Activated CD8-positive, alpha-beta T cell treated with anti-CD3 and anti-CD28 coated beads for 36 hours (primary cell): Measurements from ENCODE around the gene TSPAN32. TPM values are rescaled to one million over a fixed set of nuclear protein-coding genes. Genes with fewer than 3 reads are reported as not detected.
"Not testable (repeated sequence)": the region's sequence is repeated elsewhere in the genome, so short reads cannot be mapped to it uniquely, and the experiment has no call there.

ENCODE experiments used
- ATAC-seq: fragments of 200-7000 bp; cut with Tn5 transposase; one replicate; pipeline ENCODE4 v1.10.0; 2021; ENCODE audit warnings: mild to moderate bottlenecking, moderate library complexity
- CTCF ChIA-PET: fragments of 350-600 bp; sonication (Branson Sonifier 250); formaldehyde crosslinking; loops from one replicate; lab custom pipeline; 2021; ENCODE audit warnings: antibody characterized with exemption; lab: Charles Lee
- POLR2A ChIA-PET: fragments of 350-600 bp; sonication (Branson Sonifier 250); formaldehyde crosslinking; loops from one replicate; lab custom pipeline; 2021; ENCODE audit warnings: antibody characterized with exemption; lab: Charles Lee
- DNase-seq: peaks from one replicate; pipeline ENCODE4 v3.0.0-alpha.2; 2020
- H3K27ac Mint-ChIP-seq: one replicate; pipeline ENCODE4 v1.8.0; 2021; ENCODE audit warnings: mild to moderate bottlenecking, mixed read lengths
- H3K27me3 Mint-ChIP-seq: one replicate; pipeline ENCODE4 v1.8.0; 2021; ENCODE audit warnings: mixed read lengths
- H3K36me3 Mint-ChIP-seq: one replicate; pipeline ENCODE4 v1.8.0; 2021; ENCODE audit warnings: low read depth, mixed read lengths
- H3K4me1 Mint-ChIP-seq: one replicate; pipeline ENCODE4 v1.8.0; 2021; ENCODE audit warnings: low read depth, mixed read lengths
- H3K4me3 Mint-ChIP-seq: one replicate; pipeline ENCODE4 v1.8.0; 2021; ENCODE audit warnings: mild to moderate bottlenecking, moderate library complexity, mixed read lengths
- H3K9me3 Mint-ChIP-seq: one replicate; pipeline ENCODE4 v1.8.0; 2021; ENCODE audit warnings: mixed read lengths
- intact Hi-C: fragments of 100-400 bp; cut with micrococcal nuclease; formaldehyde crosslinking; loops from one replicate; pipeline ENCODE4 v1.10.0; 2022
- total RNA-seq, 2 experiments: library from RNA; stranded (reverse); gene quantifications; one replicate each; pipeline ENCODE4 v1.2.3, GENCODE V29; 2021
- TF ChIP-seq, protein P1 (sequence below): fragments of 200-600 bp; IDR thresholded peaks from one replicate; pipeline ENCODE4 v1.8.0; 2022; ENCODE audit warnings: antibody characterized with exemption, mild to moderate bottlenecking

Gene TSPAN32
- total RNA-seq, 2 experiments from 2014 or later = 3.1 to 4.9 TPM

DNA sequence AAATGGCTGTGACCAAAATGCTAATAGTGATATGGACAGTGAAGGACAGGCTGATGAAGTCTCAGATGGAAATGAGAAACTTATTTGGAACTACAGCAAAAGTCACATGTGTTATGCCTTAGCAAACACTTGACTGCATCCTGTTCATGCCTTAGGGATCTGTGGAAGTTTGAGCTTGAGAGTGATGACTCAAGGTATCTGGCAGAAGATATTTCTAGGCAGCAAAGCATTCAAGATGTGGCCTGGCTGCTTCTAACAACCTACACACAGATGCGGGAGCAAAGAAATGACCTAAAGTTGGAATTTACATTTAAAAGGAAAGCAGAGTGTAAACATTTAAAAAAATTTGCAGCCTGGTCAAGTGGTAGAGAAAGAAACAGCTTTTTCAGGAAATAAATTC lies 47.2 kb downstream of the TSPAN32 start:
- H3K4me3 Mint-ChIP-seq = no peak overlapping the region
- H3K36me3 Mint-ChIP-seq = no peaks in the 10 kb centered on the region
- no peak overlapping the region for H3K27ac Mint-ChIP-seq
- peaks cover 17% of the 10 kb centered on the region for H3K9me3 Mint-ChIP-seq
- TF ChIP-seq, protein P1, sequence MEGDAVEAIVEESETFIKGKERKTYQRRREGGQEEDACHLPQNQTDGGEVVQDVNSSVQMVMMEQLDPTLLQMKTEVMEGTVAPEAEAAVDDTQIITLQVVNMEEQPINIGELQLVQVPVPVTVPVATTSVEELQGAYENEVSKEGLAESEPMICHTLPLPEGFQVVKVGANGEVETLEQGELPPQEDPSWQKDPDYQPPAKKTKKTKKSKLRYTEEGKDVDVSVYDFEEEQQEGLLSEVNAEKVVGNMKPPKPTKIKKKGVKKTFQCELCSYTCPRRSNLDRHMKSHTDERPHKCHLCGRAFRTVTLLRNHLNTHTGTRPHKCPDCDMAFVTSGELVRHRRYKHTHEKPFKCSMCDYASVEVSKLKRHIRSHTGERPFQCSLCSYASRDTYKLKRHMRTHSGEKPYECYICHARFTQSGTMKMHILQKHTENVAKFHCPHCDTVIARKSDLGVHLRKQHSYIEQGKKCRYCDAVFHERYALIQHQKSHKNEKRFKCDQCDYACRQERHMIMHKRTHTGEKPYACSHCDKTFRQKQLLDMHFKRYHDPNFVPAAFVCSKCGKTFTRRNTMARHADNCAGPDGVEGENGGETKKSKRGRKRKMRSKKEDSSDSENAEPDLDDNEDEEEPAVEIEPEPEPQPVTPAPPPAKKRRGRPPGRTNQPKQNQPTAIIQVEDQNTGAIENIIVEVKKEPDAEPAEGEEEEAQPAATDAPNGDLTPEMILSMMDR = no peak
- intact Hi-C loops = no loop called here
- DNase-seq (no peak), ATAC-seq (no peak)
- no peaks in the 10 kb centered on the region for H3K4me1 Mint-ChIP-seq
- CTCF ChIA-PET = interaction anchor here (1.2 to 1.7 kb wide), 2 partner anchors 43 to 72 kb away, joined by 4 read pairs; no protein-coding TSS in a partner anchor
- POLR2A ChIA-PET = no interaction called here
- H3K27me3 Mint-ChIP-seq = no peaks in the 10 kb centered on the region

DNA sequence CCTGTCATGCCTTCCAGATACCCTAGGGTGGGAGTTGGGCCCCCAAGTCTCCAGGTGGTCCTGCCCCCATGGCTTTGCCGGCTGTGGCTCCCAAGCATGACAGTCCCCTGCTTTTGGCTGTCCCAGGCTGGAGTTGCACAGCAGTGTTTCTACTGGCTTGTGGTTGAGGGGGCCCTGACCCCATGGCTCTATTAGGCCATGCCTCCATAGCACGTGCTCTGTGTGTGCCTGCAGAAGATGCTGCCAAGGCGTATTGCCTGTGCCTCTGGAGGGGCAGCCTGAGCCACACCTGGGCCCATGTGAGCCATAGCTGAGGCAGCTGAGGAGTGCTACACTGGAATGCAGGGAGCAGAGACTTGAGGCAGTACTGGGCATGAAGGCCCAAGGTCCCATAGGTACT lies 49.9 kb downstream of the TSPAN32 start:
- Mint-ChIP-seq H3K36me3 (no peaks in the 10 kb centered on the region), H3K4me3 (no peak overlapping the region), H3K4me1 (no peaks in the 10 kb centered on the region), H3K9me3 (peaks cover 12% of the 10 kb centered on the region), H3K27ac (no peak overlapping the region), H3K27me3 (no peaks in the 10 kb centered on the region)
- ChIA-PET CTCF (interaction anchor here (0.7 kb wide), 1 partner anchor 46 kb away, joined by 3 read pairs; no protein-coding TSS in a partner anchor), POLR2A (no interaction called here)
- TF ChIP-seq, protein P1 = no peak
- DNase-seq (no peak), ATAC-seq (no peak)
- intact Hi-C loops = no loop called here

DNA sequence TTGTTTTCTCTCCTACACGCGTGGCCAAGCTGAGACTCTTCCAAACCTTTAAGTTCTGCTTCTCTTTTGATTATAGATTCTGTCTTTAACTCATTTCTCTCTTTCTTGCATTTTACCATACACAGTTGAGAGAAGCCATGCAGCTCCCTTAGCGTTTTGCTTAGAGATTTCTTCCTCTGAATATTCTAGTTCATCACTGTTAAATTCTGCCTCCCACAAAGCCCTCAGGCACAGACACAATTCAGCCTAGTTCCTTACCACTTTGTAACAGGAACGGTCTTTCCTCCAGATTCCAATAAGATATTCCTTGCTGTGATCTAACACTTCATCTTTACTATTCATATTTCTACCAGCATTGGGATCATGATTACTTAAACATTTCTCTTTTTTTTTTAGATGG lies 50.6 kb downstream of the TSPAN32 start:
- intact Hi-C loops = no loop called here
- ChIA-PET POLR2A (no interaction called here), CTCF (interaction anchor here (0.7 kb wide), 1 partner anchor 46 kb away, joined by 3 read pairs; no protein-coding TSS in a partner anchor)
- DNase-seq = no peak
- Mint-ChIP-seq H3K4me1 (no peaks in the 10 kb centered on the region), H3K9me3 (peaks cover 12% of the 10 kb centered on the region), H3K27me3 (no peaks in the 10 kb centered on the region), H3K36me3 (no peaks in the 10 kb centered on the region), H3K4me3 (no peak overlapping the region), H3K27ac (no peak overlapping the region)
- no peak for ATAC-seq
- TF ChIP-seq, protein P1 = no peak

DNA sequence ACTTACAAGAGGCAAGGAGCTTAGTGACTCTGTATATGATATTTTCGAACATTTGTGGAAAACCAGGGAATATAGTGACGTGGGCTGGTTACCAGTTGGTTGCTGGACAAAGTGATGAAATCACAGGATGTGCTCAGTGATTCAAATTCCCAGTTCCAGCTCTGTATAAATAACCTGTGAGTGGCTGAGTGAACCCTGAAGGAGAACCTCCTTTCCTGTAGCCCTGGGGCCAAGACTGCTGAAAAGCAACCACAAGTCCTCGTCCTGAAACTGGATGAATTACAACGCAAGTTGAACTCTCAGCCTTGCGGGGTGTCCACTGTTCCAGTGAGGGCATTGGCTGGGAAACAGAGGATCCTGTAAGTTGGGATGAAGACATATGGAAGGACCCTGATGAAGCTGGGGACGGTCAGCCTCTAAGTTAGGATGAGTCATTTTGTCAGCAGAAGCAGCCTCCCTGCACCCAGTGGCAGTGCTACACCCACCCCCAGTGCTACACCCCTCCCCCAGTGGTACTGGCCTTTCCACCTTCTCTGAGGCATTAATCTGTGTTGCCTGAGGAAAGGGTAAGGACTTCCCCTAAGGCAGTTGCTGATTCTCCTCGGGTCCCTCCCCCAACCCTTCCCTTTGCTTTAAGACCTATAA lies 53.3 kb downstream of the TSPAN32 start:
- Mint-ChIP-seq H3K27me3 (no peaks in the 10 kb centered on the region), H3K9me3 (peaks cover 5% of the 10 kb centered on the region), H3K4me3 (no peak overlapping the region), H3K36me3 (no peaks in the 10 kb centered on the region), H3K4me1 (no peaks in the 10 kb centered on the region), H3K27ac (no peak overlapping the region)
- ChIA-PET POLR2A (no interaction called here), CTCF (interaction anchor here (1.3 kb wide), 1 partner anchor 66 kb away, joined by 3 read pairs; no protein-coding TSS in a partner anchor)
- intact Hi-C loops = no loop called here
- DNase-seq (no peak), ATAC-seq (peak; percentile 24)
- TF ChIP-seq, protein P1 = no peak

DNA sequence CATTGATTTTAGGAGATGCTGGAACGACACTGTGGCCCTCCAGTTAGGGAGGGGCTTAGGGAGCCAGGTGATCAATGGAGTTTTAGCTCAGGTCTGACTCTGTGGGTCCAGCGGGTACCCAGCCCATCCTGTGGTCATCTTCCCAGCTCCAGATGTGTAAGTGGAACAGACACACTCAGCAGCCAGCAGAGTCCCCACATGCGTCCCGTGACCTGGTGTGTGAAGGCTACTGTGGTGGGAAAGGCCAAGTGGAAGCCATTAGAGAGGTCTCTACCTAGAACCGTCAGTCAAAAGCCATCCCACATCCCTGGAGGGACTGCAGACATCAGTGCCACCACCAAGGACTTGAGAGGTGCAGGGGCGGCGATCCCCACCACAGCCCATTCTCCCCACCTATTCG lies 55.4 kb downstream of the TSPAN32 start:
- no peaks in the 10 kb centered on the region for H3K4me1 Mint-ChIP-seq
- TF ChIP-seq, protein P1 = no peak
- H3K36me3 Mint-ChIP-seq = no peaks in the 10 kb centered on the region
- H3K27ac Mint-ChIP-seq = no peak overlapping the region
- H3K27me3 Mint-ChIP-seq = no peaks in the 10 kb centered on the region
- intact Hi-C loops = no loop called here
- CTCF ChIA-PET = no interaction called here
- POLR2A ChIA-PET = no interaction called here
- H3K4me3 Mint-ChIP-seq = no peak overlapping the region
- H3K9me3 Mint-ChIP-seq = no peaks in the 10 kb centered on the region
- DNase-seq = no peak
- ATAC-seq = no peak

DNA sequence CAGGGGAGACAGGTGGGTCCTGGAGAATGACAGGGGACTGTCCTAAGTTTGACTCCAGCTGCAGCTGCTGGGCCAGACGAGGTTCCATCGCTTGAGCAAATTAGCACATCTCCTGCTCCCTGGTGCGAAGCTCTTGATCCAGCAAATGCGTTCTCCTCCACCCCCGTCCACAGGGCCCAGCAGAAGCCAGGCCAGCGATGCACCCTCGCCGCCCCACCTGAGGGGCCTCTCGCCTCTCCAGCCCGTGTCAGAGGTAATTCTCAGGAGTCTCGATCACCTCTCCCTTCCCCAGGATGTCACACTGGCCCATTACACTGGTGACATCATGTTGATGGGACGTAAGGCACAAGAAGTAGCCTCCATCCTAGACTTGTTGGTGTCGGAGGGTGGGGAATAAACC lies 55.8 kb downstream of the TSPAN32 start:
- H3K27ac Mint-ChIP-seq, H3K9me3 Mint-ChIP-seq, H3K36me3 Mint-ChIP-seq, H3K27me3 Mint-ChIP-seq, intact Hi-C loops, ATAC-seq, H3K4me1 Mint-ChIP-seq, H3K4me3 Mint-ChIP-seq, CTCF ChIA-PET, POLR2A ChIA-PET, DNase-seq: not testable (repeated sequence)
